Neural progenitor cell (in vitro differentiated cells): ENCODE measurements around the gene FOXO6. TPM values are rescaled to one million over a fixed set of nuclear protein-coding genes. Genes with fewer than 3 reads are reported as not detected.
A peak's percentile ranks its signal among the peaks of the same experiment; 100 is the strongest.

ENCODE experiments used
- DNase-seq: peaks from one replicate; pipeline ENCODE4 v3.0.0-alpha.2; 2016; ENCODE audit warnings: low spot score
- H2AFZ ChIP-seq: fragments of 200-600 bp; sonication (generic); replicated peaks from 2 replicates; pipeline ENCODE4 v1.6.1; 2016; ENCODE audit warnings: antibody characterized with exemption
- H3F3A ChIP-seq: fragments of 200-600 bp; sonication (generic); 2 replicates; pipeline ENCODE4 v1.6.1; 2016; ENCODE audit warnings: antibody characterized with exemption, low read depth
- H3K27ac ChIP-seq: fragments of 200-600 bp; sonication (generic); 2 replicates; pipeline ENCODE4 v1.5.1; 2016; ENCODE audit warnings: mild to moderate bottlenecking
- H3K27me3 ChIP-seq: fragments of 200-600 bp; sonication (generic); 2 replicates; pipeline ENCODE4 v1.6.1; 2016; ENCODE audit warnings: mild to moderate bottlenecking, moderate library complexity
- H3K36me3 ChIP-seq: fragments of 200-600 bp; sonication (generic); 2 replicates; pipeline ENCODE4 v1.5.1; 2016
- H3K4me1 ChIP-seq: fragments of 200-600 bp; sonication (generic); 2 replicates; pipeline ENCODE4 v1.6.1; 2016; ENCODE audit warnings: mixed run types
- H3K4me2 ChIP-seq: fragments of 200-600 bp; sonication (generic); 2 replicates; pipeline ENCODE4 v1.6.1; 2016
- H3K4me3 ChIP-seq: fragments of 200-600 bp; sonication (generic); 2 replicates; pipeline ENCODE4 v1.5.1; 2016
- H3K79me2 ChIP-seq: fragments of 200-600 bp; sonication (generic); 2 replicates; pipeline ENCODE4 v1.6.1; 2016; ENCODE audit warnings: low read depth
- H3K9ac ChIP-seq: fragments of 200-600 bp; sonication (generic); 2 replicates; pipeline ENCODE4 v1.6.1; 2016
- H3K9me3 ChIP-seq: fragments of 200-600 bp; sonication (generic); 2 replicates; pipeline ENCODE4 v1.5.1; 2016; ENCODE audit warnings: low read depth
- H4K20me1 ChIP-seq: fragments of 200-600 bp; sonication (generic); 2 replicates; pipeline ENCODE4 v1.6.1; 2016; ENCODE audit warnings: low read depth
- H3K27ac Mint-ChIP-seq: 3 replicates; pipeline ENCODE4 v1.8.0; 2021; ENCODE audit warnings: mixed read lengths
- H3K27me3 Mint-ChIP-seq: 2 replicates; pipeline ENCODE4 v1.8.0; 2022; ENCODE audit warnings: low read depth, mild to moderate bottlenecking, inconsistent platforms, moderate library complexity, mixed read lengths; ENCODE audit not compliant: insufficient read depth
- H3K36me3 Mint-ChIP-seq: 3 replicates; pipeline ENCODE4 v1.8.0; 2021; ENCODE audit warnings: mixed read lengths
- H3K4me1 Mint-ChIP-seq: 3 replicates; pipeline ENCODE4 v1.8.0; 2021; ENCODE audit warnings: mixed read lengths
- H3K4me3 Mint-ChIP-seq: 3 replicates; pipeline ENCODE4 v1.8.0; 2021; ENCODE audit warnings: mild to moderate bottlenecking, moderate library complexity, mixed read lengths
- H3K9me3 Mint-ChIP-seq: 3 replicates; pipeline ENCODE4 v1.8.0; 2020; ENCODE audit warnings: mixed read lengths
- CTCF ChIP-seq: fragments of 200-600 bp; sonication (generic); IDR thresholded peaks from 2 replicates; pipeline ENCODE4 v1.5.1; 2017; ENCODE audit warnings: antibody characterized with exemption, mild to moderate bottlenecking
- EZH2 ChIP-seq: fragments of 200-600 bp; sonication (generic); IDR thresholded peaks from 2 replicates; pipeline ENCODE4 v1.6.1; 2017; ENCODE audit warnings: antibody characterized with exemption, mild to moderate bottlenecking, moderate library complexity
- EZH2phosphoT487 ChIP-seq: fragments of 200-600 bp; sonication (generic); IDR thresholded peaks from 2 replicates; pipeline ENCODE4 v1.6.1; 2017; ENCODE audit warnings: antibody characterized with exemption
- total RNA-seq: library from RNA; depleted of rRNA; stranded (reverse); fragments of >200 nt; gene quantifications from 2 replicates; pipeline ENCODE4 v1.2.3, GENCODE V29; 2015; ENCODE audit warnings: low replicate concordance

The FOXO6 gene
- total RNA-seq, 1 donor from 2014 or later = not detected

- Histone ChIP-seq H2AFZ (no peak overlapping the region), H3F3A (peaks cover 34% of the 10 kb centered on the region), H3K36me3 (no peaks in the 10 kb centered on the region), H3K27ac (no peak overlapping the region), H3K4me1 (peaks cover 45% of the 10 kb centered on the region), H3K9me3 (no peaks in the 10 kb centered on the region), H3K4me3 (peak overlapping the region; percentile 61), H3K27me3 (peaks cover 59% of the 10 kb centered on the region), H3K9ac (no peak overlapping the region), H3K79me2 (no peaks in the 10 kb centered on the region), H4K20me1 (peaks cover 34% of the 10 kb centered on the region), H3K4me2 (peak overlapping the region; percentile 100)
- H3K27me3 Mint-ChIP-seq = peaks cover 44% of the 10 kb centered on the region
- H3K36me3 Mint-ChIP-seq = no peaks in the 10 kb centered on the region
- no peaks in the 10 kb centered on the region for H3K9me3 Mint-ChIP-seq
- peaks cover 52% of the 10 kb centered on the region for H3K4me1 Mint-ChIP-seq
- peak overlapping the region; percentile 46 for H3K4me3 Mint-ChIP-seq
- TF ChIP-seq CTCF (no peak), EZH2 (no peak), EZH2phosphoT487 (no peak)
- H3K27ac Mint-ChIP-seq = no peak overlapping the region
- DNase-seq = no peak
Measured at GRCh38 chr1:41367288-41367642, 6.0 kb downstream of the FOXO6 start.

- Histone ChIP-seq H3F3A (peaks cover 37% of the 10 kb centered on the region), H4K20me1 (peaks cover 23% of the 10 kb centered on the region), H3K4me2 (no peak overlapping the region), H3K9me3 (no peaks in the 10 kb centered on the region), H2AFZ (no peak overlapping the region), H3K79me2 (no peaks in the 10 kb centered on the region), H3K9ac (no peak overlapping the region), H3K36me3 (no peaks in the 10 kb centered on the region), H3K27ac (no peak overlapping the region), H3K27me3 (peaks cover 48% of the 10 kb centered on the region), H3K4me1 (peaks cover 47% of the 10 kb centered on the region), H3K4me3 (no peak overlapping the region)
- H3K4me1 Mint-ChIP-seq = peaks cover 61% of the 10 kb centered on the region
- TF ChIP-seq EZH2phosphoT487 (no peak), CTCF (no peak), EZH2 (no peak)
- H3K27me3 Mint-ChIP-seq = peaks cover 39% of the 10 kb centered on the region
- H3K9me3 Mint-ChIP-seq = no peaks in the 10 kb centered on the region
- H3K4me3 Mint-ChIP-seq = no peak overlapping the region
- no peak overlapping the region for H3K27ac Mint-ChIP-seq
- no peak for DNase-seq
- H3K36me3 Mint-ChIP-seq = no peaks in the 10 kb centered on the region
Measured at GRCh38 chr1:41368366-41368765, 7.1 kb downstream of the FOXO6 start.

GRCh38 chr1:41368801-41369200, 7.6 kb downstream of the FOXO6 start:
- Mint-ChIP-seq H3K27ac (no peak overlapping the region), H3K27me3 (peaks cover 35% of the 10 kb centered on the region), H3K9me3 (no peaks in the 10 kb centered on the region), H3K4me3 (peak overlapping the region; percentile 1), H3K36me3 (no peaks in the 10 kb centered on the region), H3K4me1 (peaks cover 58% of the 10 kb centered on the region)
- no peak overlapping the region for H3K4me2 ChIP-seq
- no peak for TF ChIP-seq EZH2
- no peak for TF ChIP-seq EZH2phosphoT487
- no peak for TF ChIP-seq CTCF
- no peaks in the 10 kb centered on the region for H3K36me3 ChIP-seq
- no peak overlapping the region for H2AFZ ChIP-seq
- H3K27ac ChIP-seq = no peak overlapping the region
- no peaks in the 10 kb centered on the region for H3K9me3 ChIP-seq
- H3F3A ChIP-seq = peaks cover 32% of the 10 kb centered on the region
- no peak for DNase-seq
- H3K4me1 ChIP-seq = peaks cover 47% of the 10 kb centered on the region
- peaks cover 44% of the 10 kb centered on the region for H3K27me3 ChIP-seq
- H3K4me3 ChIP-seq = no peak overlapping the region
- H3K79me2 ChIP-seq = no peaks in the 10 kb centered on the region
- H4K20me1 ChIP-seq = peaks cover 19% of the 10 kb centered on the region
- H3K9ac ChIP-seq = no peak overlapping the region
